DMS53 (cell line): ENCODE data around the gene SYT17.
"Not testable (repeated sequence)": the region's sequence is repeated elsewhere in the genome, so short reads cannot be mapped to it uniquely, and the experiment has no call there.

Experiments used
- DNase-seq: peaks from one replicate; lab custom pipeline; 2025; lab: John Stamatoyannopoulos, UW

Gene SYT17

DNA sequence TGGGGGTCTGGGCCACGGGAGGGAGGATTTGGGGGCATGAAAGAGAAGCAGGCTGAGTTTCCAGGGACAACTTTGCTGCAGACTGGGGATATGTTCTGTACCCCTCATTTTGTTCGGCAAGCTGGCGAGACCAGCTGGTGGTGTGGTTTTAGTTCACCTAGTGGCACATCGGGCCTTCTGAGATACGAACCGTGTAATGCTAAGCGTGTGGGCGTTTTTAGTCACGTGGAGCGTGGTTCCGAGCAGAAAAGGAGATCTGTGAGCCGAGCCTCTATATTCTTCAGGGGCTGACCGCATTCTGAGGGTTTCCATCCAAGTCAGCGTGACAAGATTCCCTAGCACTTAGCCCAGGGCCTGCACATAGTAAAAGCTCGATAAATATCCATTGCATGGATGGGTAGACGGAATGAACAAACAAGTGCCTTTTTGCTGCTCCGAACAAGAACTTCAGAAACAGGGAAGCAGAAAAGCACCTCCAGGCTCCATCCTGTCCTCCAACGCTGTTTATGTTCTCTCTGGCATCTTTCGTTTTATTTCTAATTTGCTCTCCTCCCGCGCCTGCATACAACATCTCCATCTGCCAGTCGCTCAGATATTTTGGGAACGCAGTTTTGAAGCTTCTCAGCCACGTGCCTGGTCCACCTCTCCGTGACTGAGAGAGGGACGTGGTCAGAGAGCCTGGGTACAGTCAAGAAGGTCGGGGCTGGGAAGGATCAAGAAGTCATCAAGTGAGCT, 5.8 kb downstream of the SYT17 start:
- no peak for DNase-seq

DNA sequence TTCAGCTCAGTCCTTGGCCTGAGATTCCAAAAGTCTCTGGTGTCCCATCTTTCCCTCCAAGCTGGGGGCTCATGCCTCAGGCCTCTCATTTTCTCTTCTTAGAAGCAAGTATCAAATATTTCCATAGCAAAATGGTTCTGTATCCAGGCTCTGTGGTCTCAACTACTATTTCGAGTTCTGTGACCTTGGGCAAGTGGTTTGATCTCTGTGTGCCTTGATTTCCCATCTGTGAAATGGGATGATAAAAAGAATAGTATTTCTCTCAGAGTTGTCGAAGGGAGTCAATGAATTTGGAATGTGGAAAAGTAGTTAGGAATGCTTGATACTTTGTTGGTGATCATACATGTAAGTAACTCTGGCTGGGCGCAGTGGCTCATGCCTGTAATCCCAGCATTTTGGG, 6.4 kb downstream of the SYT17 start:
- no peak for DNase-seq

DNA sequence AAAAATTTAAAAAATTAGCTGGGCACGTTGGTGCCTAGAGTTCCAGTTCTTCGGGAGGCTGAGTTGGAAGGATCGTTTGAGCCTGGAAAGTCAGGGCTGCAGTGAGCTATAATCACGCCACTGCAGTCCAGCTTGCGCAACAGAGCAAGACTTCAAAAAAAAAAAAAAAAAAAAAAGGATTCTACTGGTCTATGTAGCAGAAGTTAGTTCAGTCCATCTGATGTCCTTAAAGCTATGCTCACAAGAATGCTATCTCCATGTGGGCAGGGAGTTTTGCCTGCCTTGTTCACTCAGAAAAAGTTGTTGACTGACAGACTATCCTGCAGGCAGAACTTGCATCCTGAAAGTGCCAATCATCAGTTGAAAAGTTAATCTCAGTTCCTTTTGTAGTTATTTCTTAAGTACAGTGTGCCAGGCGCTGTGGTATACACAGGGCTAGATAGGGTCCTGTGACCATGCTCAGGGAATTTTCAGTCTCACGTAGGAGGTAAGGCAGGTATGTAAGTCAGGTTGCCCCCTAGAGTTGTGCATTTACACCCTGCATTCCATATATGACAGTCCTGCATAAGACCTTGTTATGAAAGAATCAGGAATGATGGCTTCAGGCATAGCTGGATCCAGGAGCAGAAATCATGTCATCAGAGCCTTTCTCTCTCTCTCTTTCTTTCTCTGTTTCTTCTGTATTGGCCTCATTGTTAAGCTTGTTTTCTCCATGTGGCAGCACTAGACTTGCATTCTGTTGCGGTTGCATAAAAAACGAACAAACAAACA, 7.6 kb downstream of the SYT17 start:
- no peak for DNase-seq

DNA sequence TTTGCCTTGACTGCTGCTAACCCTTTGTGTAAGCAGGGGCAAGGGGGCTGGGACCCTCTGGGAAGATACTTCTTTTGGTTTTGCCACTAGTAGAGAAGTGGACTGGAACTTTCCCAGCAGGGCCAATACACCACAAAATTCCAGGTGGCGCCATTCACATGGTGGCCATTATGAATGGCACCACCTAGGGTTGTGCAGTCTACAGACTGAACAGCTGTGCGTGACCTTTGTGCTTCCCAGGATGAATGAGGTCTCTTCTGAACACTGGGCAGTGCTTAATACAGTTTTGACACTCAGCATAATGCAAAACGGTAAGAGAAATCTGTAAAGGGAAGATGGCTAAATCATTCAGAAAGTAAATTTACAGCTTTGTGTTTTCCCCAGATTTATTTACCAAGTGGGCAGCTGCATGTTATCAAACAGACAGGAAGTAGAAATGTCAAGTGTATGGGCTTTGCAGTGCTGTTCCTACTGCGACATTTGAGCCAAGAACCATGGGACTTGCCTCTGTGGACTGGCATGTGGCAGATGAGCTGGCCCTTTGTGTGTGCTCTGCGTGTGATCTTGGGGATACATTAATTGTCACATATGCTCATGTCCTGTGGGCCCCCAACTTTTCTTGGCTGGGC, 9.2 kb downstream of the SYT17 start:
- DNase-seq, result peak; percentile 65

DNA sequence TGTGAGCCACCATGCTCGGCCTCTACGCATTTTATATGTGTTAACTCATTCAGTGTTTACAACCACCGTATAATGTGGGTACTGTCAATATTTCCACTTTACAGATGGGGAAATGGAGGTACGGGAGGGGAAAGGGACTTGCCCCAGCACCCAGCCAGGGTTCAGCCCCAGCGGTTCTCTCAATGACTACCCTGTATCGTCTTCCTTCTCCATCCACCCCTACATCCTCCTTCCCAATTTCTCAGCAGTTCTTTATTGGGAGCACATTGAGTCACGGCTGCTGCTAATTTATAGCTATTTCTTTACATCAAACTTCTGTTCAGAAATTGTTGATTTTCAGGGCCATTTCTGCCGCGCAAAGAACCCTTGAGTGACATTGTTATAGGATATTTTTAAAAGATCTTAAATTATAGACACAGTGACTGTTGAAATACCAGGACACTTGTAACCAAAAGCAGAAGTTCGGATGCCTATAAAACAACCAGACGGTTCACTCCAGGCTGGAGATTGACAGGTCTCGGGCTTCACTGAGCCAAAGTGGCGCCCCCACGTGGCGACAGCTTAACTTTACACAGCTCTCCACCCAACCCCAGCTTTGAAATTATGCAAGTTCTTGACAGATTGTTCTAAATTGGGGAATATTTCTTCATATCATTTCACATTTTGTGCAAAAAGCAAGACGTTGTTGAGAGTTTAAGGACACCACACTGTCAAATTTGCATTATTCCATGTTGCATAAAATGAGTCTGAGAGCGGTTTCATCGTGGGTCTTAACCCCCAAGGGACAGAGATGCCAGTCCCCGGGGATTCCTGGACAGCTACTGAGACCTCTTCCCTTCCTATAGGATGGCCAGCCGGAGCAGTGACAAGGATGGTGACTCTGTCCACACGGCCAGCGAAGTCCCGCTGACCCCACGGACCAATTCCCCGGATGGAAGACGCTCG, 11.8 kb downstream of the SYT17 start:
- peak; percentile 74 for DNase-seq

DNA sequence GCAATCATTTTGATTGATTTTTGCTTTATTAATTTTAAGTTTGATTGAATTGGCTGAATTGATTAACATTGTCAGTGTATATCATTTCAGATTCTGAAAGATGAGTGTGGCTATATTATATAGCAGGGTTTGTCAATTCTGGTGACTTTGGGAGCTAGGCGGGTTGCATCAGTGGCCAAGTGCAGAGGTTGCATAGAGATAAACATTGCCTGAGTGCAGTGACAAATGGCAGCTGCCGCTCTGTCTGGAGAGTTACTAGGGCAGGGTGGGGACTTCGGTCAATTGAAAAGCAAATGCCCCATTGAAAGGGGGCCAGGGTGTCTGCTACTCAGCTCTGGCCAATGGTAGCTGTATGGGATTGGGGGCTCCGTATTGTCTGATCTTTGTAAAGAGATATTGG, 12.7 kb downstream of the SYT17 start:
- DNase-seq, result no peak

DNA sequence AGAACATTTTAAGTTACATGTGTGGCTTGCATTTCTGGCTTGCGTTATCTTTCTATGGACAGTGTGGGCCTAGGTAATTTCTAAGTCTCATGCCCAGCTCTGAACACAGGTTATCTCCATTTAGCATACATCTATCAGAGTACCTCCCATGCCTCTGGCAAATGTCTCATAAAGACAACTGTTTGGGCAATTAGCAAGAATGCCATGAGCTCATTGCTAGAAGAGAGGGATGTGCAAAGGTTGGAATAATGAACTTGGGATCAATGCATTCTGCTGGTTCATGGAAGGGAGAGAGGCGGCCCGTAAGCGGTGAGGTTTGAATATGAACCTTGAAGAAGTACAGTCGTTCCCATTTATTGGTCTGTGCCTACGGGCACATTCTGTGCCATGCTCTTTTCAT, 14.4 kb downstream of the SYT17 start:
- no peak for DNase-seq

DNA sequence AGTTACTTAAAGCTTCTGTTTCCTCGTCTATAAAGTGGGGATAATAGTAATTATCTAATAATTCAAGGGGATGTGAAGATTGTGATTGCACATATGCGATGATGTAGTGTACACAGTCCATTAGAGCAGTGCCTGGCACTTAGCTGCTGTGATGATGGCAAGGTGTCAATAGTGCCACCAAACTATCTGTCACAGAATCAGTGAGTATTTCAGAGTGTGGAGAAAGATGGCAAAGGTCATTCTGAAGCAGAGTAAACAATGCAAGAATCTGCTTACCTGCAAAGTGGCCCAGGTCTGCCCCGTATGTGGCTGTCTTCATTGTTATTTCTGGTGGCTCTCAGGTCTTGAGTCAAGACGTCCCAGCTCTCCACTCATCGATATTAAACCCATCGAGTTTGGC, 15.1 kb downstream of the SYT17 start:
- DNase-seq, result no peak

DNA sequence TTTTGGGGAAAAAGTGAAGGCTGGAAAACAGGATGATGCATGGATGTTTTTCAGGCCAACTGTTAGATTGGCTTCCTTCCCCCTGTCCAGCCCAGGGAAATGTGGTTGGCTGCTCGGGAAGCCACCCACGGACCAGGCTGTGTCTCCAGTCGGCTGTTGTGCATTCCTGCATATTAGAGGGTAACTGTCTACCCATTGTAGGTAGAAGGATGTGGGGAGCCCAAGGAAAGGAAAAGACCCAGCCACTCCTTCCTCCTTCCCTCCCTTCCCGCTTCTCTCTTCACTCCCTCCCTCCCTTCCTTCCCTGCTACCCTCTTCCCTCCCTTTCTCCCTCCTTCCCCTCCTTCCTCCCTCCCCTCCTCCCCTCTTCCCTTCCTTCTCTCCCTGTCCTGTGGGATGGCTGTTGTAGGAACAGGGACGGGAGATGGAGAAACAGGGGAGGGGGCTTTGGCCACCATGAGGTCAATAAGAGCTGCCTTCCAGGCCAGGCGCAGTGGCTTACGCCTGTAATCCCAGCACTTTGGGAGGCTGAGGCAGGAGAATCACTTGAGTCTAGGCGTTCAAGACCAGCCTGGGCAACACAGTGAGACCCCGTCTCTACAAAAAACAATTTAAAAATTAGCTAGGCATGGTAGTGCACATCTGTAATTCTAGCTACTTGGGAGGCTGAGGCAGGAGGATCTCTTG, 16.9 kb downstream of the SYT17 start:
- no peak for DNase-seq

DNA sequence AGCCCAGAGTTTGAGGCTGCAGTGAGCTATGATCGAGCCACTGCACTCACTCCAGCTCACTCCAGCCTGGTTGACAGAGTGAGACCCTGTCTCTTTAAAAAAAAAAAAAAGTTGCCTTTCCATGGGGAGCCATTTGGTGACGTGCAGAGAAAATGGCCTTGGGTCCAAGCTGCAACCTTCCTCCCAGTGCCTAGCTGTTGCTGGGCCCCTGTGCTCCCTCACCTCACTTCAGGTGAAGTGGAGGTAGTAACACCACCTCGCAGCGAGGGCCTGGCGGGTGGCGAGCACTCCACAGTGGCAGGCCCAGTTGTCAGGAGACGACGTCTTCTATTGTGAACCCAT, 17.4 kb downstream of the SYT17 start:
- no peak for DNase-seq

DNA sequence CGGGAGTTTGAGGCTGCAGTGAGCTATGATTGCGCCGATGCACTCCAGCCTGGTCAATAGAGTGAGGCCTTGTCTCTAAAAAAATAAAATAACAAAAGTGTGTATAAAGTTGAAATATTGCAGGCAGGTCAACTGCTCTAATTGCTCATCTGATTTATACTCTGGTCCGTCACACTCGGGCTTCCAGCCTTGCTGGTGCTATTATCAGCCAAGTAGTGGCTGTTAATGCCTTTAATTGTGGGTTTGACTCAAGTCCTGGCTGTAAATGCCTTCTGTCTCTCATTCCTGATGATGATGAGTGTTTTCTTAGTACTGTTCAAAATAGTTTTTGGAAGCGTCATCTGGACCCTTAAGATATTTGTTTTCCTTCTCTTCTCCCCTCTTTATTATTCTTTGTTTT, 18.4 kb downstream of the SYT17 start:
- DNase-seq, result no peak

DNA sequence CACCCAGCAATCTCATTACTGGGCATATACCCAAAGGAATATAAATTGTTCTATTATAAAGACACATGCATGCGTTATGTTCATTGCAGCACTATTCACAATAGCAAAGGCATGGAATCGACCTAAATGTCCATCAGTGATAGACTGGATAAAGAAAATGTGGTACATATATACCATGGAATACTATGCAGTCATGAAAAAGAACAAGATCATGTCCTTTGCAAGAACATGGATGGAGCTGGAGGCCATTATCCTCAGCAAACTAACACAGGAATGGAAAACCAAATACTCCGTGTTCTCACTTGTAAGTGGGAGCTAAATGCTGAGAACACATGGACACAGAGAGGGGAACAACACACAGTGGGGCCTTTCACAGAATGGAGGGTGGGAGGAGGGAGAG, 19.9 kb downstream of the SYT17 start:
- DNase-seq, result not testable (repeated sequence)

DNA sequence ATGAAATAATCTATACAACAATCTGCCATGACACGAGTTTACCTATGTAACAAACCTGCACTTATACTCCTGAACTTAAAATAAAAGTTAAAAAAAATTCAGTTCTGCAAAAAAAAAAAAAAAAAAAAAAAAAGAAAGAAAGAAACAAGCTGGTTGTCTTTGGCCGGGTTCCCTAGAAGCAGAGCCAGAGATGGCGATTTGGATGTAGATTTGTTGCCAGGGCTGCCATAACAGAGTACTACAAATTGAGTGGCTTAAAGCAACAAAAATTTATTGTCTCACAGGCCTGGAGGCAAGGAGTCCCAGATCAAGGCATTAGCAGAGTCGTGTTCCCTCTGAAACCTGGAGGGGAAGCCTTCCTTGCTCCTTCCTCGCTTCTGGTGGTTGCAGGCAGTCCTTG, 20.4 kb downstream of the SYT17 start:
- no peak for DNase-seq

DNA sequence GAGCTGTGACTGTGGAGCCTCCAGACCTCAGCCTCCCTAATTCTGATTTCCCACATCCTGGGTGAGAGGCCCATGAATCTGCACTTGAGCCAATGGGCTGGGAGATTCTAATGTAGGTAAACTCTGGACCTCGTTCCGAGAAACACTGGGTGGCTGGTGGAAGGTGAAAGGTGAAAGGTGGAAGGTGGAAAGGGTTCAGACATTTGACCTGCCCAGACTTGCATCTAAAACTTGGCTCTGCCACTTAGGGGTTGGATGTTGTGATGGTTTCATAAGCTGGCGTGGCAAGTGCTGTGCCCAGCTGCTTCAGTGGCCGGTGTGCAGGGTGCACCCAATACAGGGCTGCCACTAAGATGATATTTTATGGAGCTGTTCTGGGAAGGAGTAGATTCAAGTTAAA, 24.8 kb downstream of the SYT17 start:
- DNase-seq, result no peak

DNA sequence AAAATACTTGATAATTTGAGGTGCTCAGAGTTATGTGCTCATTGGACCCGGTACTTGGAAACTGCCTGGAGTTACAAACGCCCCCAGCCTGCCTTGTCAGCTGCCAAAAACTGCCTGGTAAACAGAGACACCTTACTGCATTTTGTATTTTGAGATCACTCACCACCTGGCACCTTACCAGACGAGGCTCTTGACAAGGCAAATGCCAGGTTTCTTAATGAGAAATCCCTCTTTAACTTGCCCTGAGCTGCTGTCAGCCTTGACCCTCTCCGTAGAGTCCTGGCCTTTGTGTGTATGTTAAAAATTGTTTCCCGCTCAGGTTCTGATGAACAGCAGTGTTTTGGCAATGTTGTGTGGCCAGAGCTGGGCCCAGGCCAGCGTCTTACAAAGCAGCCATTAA, 28.8 kb downstream of the SYT17 start:
- no peak for DNase-seq

DNA sequence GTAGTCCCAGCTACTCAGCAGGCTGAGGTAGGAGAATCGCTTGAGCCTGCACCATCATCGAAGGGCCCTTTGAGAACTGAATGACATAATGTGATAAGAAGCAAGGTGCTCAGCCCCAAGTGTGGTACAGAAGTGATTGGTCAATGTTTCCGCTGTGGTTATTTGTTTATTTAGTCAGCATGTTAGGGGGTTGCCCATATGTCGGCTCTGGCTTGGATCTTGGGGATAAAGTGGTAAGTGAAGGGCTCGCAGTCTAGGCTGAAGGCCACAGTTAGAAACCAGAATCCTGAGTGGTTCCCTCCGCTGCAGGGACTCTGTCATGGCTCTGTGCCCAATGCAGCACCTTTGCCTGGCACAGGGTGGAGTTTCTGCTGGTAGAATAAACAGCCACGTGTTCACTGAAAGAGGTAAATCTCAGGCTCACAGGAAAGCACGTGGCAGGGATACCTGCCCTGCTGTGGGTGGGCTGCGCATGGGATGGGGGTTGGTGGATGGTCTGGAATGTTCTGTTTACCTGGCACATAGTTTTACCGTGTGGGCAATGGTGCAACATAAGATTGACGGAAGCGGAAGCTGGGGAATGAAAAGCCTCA, 35.4 kb downstream of the SYT17 start:
- no peak for DNase-seq

DNA sequence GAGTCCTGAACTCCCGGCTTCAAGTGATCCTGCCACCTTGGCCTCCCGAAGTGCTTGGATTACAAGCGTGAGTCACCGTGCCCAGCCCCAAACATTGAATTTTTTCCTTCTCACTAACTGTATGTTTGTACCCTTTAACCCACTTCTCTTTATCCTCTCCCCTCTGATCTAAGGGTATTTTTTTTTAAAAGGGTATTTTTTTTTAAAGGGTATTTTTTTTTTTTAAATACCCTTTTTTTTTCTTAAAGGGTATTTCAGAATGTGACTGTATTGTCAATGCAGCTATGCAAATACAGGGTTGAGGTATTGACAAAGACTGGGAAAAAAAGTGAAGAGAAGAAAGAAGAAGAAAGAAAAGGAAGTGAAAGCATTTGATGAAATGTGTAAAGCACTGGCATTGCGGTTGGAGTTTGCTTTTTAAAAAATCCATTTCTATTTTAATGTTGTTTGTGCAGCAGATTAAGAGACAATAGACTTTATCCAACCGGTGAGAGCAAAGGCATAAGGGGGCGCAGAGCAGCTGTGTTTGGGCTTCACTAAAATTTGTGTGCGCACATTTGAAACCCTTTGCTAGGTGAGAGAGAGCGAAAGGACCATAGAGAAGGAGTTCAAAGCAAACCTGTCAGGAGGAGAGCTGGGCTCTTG, 42.4 kb downstream of the SYT17 start:
- peak; percentile 4 for DNase-seq

DNA sequence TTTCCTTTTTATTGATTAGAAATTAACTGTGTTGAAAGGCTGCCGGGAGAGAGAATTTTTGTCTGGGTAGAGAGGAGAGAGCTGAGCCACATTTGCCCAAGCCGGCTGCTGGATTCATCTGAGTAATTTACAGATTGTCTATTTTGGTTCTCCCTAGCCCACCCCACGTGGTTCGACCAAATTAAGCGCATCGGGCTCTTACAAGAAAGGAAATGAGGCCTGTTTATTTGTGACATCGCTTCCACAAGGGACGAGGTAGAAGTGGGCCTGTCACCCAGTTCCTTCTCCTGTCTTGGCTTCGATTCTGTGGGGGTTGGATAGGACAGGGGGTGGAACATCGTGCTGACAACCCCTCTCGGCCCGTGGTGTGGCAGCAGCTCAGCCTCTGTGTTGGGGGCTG, 42.9 kb downstream of the SYT17 start:
- no peak for DNase-seq

DNA sequence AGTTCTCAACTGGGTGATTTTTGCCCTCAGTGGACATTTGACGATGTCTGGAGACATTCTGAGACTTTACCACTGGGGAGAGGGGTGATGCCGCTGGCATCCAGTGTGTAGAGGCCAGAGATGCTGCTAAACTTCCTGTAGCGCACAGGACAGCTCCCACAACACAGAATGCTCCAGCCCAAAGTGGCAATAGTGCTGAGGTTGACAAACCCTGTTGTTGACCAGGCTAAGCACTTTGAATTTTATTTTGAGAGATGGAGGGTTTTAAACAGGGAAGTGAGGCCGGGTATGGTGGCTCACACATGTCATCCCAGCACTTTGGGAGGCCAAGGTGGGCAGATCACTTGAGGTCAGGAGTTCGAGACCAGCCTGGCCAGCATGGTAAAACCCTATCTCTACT, 44.0 kb downstream of the SYT17 start:
- no peak for DNase-seq

DNA sequence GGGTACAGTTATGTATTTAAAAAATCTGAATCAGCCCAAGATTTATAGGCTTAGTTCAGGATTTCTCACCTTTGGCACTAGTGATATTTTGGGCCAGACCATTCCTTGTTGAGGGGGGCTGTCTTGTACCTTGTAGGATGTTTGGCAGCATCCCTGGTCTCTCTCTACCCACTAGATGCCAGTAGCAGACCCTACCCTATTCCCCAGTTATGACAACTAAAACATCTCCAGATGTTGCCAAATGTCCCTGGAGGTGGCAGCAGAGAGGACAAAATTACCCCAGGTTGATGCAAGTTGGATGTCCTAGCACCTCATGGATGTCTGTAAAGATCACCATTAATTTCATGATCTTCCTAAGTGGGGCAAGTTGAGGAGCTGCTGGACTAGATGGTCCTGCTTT, 45.8 kb downstream of the SYT17 start:
- DNase-seq, result peak; percentile 49

DNA sequence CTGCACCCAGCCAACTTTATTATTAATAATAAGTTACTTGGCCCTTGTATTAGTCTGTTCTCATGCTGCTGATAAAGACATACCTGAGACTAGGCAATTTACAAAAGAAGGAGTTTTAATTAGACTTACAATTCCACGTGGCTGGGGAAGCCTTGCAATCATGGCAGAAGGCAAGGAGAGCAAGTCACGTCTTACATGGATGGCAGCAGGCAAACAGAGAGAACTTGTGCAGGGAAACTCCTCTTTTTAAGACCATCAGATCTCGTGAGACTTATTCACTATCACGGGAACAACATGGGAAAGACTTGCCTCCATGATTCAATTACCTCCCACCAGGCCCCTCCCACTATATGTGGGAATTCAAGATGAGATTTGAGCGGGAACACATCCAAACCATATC, 47.7 kb downstream of the SYT17 start:
- no peak for DNase-seq
